Mesothelial cell of epicardium (in vitro differentiated cells): ENCODE data around the gene PCK1. TPM values are rescaled to one million over a fixed set of nuclear protein-coding genes. Genes with fewer than 3 reads are reported as not detected.

ENCODE experiments used
- DNase-seq, 2 experiments: peaks; one replicate each; pipeline ENCODE4 v3.0.0; 2021; ENCODE audit warnings: low spot score in 2 of 2; ENCODE audit not compliant: unreplicated experiment in 2 of 2
- H3K27ac Mint-ChIP-seq: 2 replicates; pipeline ENCODE4 v1.8.0; 2021; ENCODE audit warnings: mixed read lengths
- H3K27me3 Mint-ChIP-seq: 2 replicates; pipeline ENCODE4 v1.8.0; 2021; ENCODE audit warnings: low read depth, mixed read lengths
- H3K36me3 Mint-ChIP-seq: 2 replicates; pipeline ENCODE4 v1.8.0; 2021; ENCODE audit warnings: mixed read lengths
- H3K4me1 Mint-ChIP-seq: 2 replicates; pipeline ENCODE4 v1.8.0; 2021; ENCODE audit warnings: mixed read lengths
- H3K4me3 Mint-ChIP-seq: 2 replicates; pipeline ENCODE4 v1.8.0; 2021; ENCODE audit warnings: mild to moderate bottlenecking, moderate library complexity, mixed read lengths
- H3K9me3 Mint-ChIP-seq: 2 replicates; pipeline ENCODE4 v1.8.0; 2021; ENCODE audit warnings: mixed read lengths
- CTCF ChIP-seq: fragments of 200-600 bp; sonication (generic); IDR thresholded peaks from one replicate; pipeline ENCODE4 v1.5.0; 2021; ENCODE audit warnings: antibody characterized with exemption; ENCODE audit not compliant: unreplicated experiment
- total RNA-seq: library from RNA; stranded (reverse); gene quantifications from 3 replicates; pipeline ENCODE4 v1.2.1, GENCODE V29; 2021

Gene PCK1
- total RNA-seq, 1 donor from 2014 or later: not detected

DNA sequence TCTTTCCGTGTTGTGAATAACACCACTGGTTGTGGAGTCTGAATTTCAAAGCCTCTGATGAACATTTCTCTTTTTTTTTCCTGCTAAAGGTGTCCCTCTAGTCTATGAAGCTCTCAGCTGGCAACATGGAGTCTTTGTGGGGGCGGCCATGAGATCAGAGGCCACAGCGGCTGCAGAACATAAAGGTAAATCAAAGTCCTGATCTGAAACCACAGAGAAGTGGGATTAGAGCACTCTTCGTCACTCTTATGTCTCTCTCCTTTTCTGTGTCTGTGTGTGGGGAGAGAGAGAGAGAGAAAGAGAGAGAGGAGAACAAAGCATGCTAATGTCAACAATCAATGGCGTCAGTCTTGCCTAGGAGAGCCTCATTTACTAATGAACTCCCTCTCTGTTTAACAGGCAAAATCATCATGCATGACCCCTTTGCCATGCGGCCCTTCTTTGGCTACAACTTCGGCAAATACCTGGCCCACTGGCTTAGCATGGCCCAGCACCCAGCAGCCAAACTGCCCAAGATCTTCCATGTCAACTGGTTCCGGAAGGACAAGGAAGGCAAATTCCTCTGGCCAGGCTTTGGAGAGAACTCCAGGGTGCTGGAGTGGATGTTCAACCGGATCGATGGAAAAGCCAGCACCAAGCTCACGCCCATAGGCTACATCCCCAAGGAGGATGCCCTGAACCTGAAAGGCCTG, 4.2 kb downstream of the PCK1 start:
- Mint-ChIP-seq H3K4me3 (no peak overlapping the region), H3K4me1 (peaks cover 4% of the 10 kb centered on the region), H3K27ac (no peak overlapping the region), H3K9me3 (no peaks in the 10 kb centered on the region), H3K36me3 (no peaks in the 10 kb centered on the region), H3K27me3 (peaks cover 99% of the 10 kb centered on the region)
- no peak for TF ChIP-seq CTCF
- DNase-seq: no peak

- H3K9me3 Mint-ChIP-seq: no peaks in the 10 kb centered on the region
- H3K4me3 Mint-ChIP-seq: no peak overlapping the region
- DNase-seq: no peak
- peaks cover 98% of the 10 kb centered on the region for H3K27me3 Mint-ChIP-seq
- no peak for TF ChIP-seq CTCF
- no peak overlapping the region for H3K27ac Mint-ChIP-seq
- peaks cover 7% of the 10 kb centered on the region for H3K4me1 Mint-ChIP-seq
- H3K36me3 Mint-ChIP-seq: no peaks in the 10 kb centered on the region
Observed at GRCh38 chr20:57566399-57566798, 5.5 kb downstream of the PCK1 start.

DNA sequence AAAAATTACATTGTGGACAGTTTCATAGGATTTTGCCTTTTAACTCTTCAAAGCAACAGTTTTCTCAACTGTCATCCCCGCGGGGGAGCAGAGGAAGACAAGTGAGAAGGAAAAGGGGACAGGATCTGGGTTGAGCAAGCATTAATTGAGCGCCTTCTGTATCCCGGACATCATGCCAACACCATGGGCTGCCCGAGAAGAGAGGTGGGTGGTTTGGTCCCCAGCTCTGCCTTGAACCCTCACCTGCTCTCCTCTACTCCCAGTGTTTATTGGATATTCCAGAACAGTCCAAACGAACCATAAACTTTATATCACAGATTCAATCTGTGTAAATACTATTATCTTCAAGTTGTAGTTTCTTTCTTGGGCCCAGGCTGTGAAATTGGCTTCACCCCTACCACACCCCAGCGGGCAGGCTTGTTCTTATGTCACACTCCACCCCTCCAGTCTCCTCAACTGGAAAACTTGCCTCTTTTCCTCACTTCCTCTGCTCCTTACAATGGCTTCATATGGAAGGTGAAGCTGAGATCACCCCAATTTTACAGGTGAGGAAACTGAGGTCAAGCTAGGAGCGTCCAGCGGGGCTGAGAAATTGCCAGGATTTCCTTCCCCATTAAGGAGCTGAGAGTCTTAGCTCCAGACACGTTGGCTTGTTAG, 6.0 kb downstream of the PCK1 start:
- peaks cover 7% of the 10 kb centered on the region for H3K4me1 Mint-ChIP-seq
- H3K4me3 Mint-ChIP-seq: no peak overlapping the region
- TF ChIP-seq CTCF: no peak
- peaks cover 93% of the 10 kb centered on the region for H3K27me3 Mint-ChIP-seq
- DNase-seq: no peak
- no peak overlapping the region for H3K27ac Mint-ChIP-seq
- H3K9me3 Mint-ChIP-seq: no peaks in the 10 kb centered on the region
- H3K36me3 Mint-ChIP-seq: no peaks in the 10 kb centered on the region

- peaks cover 7% of the 10 kb centered on the region for H3K4me1 Mint-ChIP-seq
- H3K27ac Mint-ChIP-seq: no peak overlapping the region
- DNase-seq: no peak
- peaks cover 86% of the 10 kb centered on the region for H3K27me3 Mint-ChIP-seq
- H3K9me3 Mint-ChIP-seq: no peaks in the 10 kb centered on the region
- TF ChIP-seq CTCF: no peak
- no peak overlapping the region for H3K4me3 Mint-ChIP-seq
- no peaks in the 10 kb centered on the region for H3K36me3 Mint-ChIP-seq
Observed at GRCh38 chr20:57567471-57568079, 6.7 kb downstream of the PCK1 start.

DNA sequence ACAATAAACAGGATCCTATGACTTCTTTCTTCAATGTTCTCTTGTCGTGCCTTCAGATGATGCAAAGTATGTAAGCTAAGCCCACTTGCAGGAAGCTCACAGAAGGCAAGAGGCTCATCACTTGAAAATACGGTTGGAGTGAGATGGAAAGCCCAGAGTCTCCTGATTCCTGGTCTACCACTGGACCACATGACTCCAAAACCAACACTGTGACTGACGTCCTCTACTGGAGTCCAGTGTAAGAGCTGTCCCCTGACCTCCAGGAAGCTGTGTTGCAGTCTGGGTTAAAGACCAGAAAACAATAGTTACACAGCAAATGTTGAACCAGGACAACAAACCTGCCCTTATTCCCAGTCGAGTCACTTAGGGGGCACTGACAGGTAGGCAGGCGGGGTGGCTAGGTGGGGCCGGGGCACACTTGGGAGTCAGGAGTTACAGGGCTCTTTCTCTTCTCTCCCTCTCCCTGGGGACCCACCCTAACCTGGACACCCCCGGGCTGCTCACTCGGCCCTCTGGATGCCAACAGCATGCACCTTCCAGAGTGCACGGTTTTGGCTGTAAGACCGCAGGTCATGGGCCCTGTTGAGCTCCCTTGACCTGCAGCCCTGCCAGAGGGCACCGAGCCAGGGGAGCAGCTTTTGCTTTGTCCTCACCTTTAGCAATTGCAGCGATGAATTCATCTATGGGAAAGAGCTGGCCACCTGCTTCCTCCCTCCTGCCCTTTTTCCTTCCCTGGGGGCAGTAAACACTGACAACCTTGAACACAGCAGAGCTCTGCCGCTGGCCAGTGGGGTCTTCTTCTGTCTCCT, 7.4 kb downstream of the PCK1 start:
- Mint-ChIP-seq H3K9me3 (no peaks in the 10 kb centered on the region), H3K36me3 (no peaks in the 10 kb centered on the region), H3K27me3 (peaks cover 79% of the 10 kb centered on the region), H3K4me1 (peaks cover 11% of the 10 kb centered on the region), H3K4me3 (no peak overlapping the region), H3K27ac (no peak overlapping the region)
- no peak for DNase-seq
- TF ChIP-seq CTCF: no peak
